HL-60 (cell line): Measurements from ENCODE around the gene ARL5C.

Experiments
- DNase-seq, 2 experiments: peaks; one replicate each; pipeline ENCODE4 v3.0.0-alpha.2; 2010 to 2020; ENCODE audit warnings: low read depth in 1 of 2, low spot score in 1 of 2
- H3K27ac ChIP-seq: fragments of 250-450 bp; sonication (Bioruptor Pico); replicated peaks from 2 replicates; pipeline ENCODE4 v1.5.1; 2020; ENCODE audit warnings: mild to moderate bottlenecking, moderate library complexity
- H3K27me3 ChIP-seq: fragments of 250-450 bp; sonication (Bioruptor Pico); 2 replicates; pipeline ENCODE4 v1.5.1; 2021; ENCODE audit warnings: mild to moderate bottlenecking, moderate library complexity; ENCODE audit not compliant: insufficient read depth, poor library complexity, severe bottlenecking
- H3K4me3 ChIP-seq: replicated peaks from 2 replicates; pipeline ENCODE4 v1.5.1; 2011; ENCODE audit warnings: mild to moderate bottlenecking, control low read depth, low read length; ENCODE audit not compliant: insufficient read depth
- GABPA ChIP-seq: IDR thresholded peaks from 2 replicates; pipeline ENCODE4 v1.6.1; 2012; ENCODE audit warnings: low read depth
- POLR2AphosphoS5 ChIP-seq: IDR thresholded peaks from 2 replicates; pipeline ENCODE4 v1.6.1; 2012; ENCODE audit warnings: low read depth
- SPI1 ChIP-seq: IDR thresholded peaks from 2 replicates; pipeline ENCODE4 v1.6.1; 2012; ENCODE audit warnings: low read depth, mild to moderate bottlenecking, borderline replicate concordance
- TF ChIP-seq, protein P1 (sequence below): IDR thresholded peaks from 2 replicates; pipeline ENCODE4 v1.6.1; 2012; ENCODE audit warnings: low read depth; ENCODE audit not compliant: insufficient replicate concordance
- TF ChIP-seq, protein P2 (sequence below): IDR thresholded peaks from one replicate; pipeline ENCODE4 v1.5.1; 2011; ENCODE audit warnings: low read length, control low read depth, inconsistent platforms; ENCODE audit not compliant: insufficient read depth

Gene ARL5C

DNA sequence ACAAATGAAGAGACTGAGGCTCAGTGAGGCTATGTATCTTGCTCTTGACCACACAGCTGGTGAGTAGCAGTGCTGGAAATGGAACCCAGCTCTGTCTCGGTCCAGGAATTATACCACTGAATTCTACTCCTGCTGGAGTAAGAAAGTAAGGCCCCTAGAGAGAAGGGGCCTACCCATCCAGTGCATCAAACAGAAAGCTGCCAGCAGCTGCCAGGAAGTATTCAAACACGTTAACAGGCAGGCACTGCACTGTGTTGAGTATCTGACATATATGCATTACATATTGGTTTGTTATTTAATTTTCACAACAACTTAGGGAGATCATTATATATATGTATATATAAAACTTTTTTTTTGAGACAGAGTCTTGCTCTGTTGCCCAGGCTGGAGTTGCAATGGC is 4.0 kb downstream of the ARL5C start:
- TF ChIP-seq SPI1 (no peak), POLR2AphosphoS5 (no peak), GABPA (no peak)
- TF ChIP-seq, protein P1, sequence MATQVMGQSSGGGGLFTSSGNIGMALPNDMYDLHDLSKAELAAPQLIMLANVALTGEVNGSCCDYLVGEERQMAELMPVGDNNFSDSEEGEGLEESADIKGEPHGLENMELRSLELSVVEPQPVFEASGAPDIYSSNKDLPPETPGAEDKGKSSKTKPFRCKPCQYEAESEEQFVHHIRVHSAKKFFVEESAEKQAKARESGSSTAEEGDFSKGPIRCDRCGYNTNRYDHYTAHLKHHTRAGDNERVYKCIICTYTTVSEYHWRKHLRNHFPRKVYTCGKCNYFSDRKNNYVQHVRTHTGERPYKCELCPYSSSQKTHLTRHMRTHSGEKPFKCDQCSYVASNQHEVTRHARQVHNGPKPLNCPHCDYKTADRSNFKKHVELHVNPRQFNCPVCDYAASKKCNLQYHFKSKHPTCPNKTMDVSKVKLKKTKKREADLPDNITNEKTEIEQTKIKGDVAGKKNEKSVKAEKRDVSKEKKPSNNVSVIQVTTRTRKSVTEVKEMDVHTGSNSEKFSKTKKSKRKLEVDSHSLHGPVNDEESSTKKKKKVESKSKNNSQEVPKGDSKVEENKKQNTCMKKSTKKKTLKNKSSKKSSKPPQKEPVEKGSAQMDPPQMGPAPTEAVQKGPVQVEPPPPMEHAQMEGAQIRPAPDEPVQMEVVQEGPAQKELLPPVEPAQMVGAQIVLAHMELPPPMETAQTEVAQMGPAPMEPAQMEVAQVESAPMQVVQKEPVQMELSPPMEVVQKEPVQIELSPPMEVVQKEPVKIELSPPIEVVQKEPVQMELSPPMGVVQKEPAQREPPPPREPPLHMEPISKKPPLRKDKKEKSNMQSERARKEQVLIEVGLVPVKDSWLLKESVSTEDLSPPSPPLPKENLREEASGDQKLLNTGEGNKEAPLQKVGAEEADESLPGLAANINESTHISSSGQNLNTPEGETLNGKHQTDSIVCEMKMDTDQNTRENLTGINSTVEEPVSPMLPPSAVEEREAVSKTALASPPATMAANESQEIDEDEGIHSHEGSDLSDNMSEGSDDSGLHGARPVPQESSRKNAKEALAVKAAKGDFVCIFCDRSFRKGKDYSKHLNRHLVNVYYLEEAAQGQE = no peak
- TF ChIP-seq, protein P2, sequence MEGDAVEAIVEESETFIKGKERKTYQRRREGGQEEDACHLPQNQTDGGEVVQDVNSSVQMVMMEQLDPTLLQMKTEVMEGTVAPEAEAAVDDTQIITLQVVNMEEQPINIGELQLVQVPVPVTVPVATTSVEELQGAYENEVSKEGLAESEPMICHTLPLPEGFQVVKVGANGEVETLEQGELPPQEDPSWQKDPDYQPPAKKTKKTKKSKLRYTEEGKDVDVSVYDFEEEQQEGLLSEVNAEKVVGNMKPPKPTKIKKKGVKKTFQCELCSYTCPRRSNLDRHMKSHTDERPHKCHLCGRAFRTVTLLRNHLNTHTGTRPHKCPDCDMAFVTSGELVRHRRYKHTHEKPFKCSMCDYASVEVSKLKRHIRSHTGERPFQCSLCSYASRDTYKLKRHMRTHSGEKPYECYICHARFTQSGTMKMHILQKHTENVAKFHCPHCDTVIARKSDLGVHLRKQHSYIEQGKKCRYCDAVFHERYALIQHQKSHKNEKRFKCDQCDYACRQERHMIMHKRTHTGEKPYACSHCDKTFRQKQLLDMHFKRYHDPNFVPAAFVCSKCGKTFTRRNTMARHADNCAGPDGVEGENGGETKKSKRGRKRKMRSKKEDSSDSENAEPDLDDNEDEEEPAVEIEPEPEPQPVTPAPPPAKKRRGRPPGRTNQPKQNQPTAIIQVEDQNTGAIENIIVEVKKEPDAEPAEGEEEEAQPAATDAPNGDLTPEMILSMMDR = no peak
- DNase-seq = no peak
- Histone ChIP-seq H3K4me3 (no peak overlapping the region), H3K27me3 (no peaks in the 10 kb centered on the region), H3K27ac (no peak overlapping the region)

DNA sequence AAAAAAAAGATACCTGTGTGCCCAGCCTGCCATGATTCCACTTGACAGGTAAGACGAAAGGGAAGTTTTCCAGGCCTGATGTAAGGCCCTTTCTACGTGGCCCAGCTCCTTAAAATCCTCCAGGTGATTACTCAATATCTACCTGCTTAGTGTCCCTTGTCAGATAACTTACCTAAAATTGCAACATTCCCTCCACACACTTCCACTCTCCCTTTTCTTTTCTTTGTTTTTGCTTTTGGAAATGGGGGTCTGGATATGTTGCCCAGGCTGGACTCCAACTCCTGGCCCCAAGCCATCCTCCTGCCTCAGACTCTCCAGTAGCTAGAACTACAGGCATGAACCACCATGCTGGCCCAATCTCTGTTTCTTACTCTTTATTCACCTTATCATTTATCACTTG is 7.3 kb downstream of the ARL5C start:
- TF ChIP-seq, protein P1 = no peak
- no peak for TF ChIP-seq POLR2AphosphoS5
- TF ChIP-seq, protein P2 = no peak
- TF ChIP-seq SPI1 = no peak
- TF ChIP-seq GABPA = no peak
- Histone ChIP-seq H3K27ac (no peak overlapping the region), H3K4me3 (no peak overlapping the region), H3K27me3 (no peaks in the 10 kb centered on the region)
- no peak for DNase-seq

DNA sequence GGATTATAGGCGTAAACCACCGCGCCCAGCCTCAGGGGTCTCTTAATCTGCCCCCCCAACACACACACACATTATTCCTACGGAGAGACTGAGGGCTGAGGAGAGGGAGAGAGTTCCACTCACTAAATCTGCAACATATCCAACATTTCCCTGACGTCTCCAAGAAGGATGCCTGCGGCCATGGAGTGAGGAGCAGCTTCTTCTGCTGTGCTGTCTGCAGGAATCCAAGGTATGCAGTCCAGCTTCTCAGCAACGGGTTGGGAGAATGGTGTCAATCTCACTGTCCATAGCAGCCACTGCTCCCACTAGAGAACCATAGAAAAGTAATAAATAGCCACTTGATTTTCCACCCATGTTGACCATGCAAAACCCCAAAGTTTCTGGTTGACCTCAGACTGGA is 9.5 kb downstream of the ARL5C start:
- Histone ChIP-seq H3K27me3 (peaks cover 2% of the 10 kb centered on the region), H3K27ac (no peak overlapping the region), H3K4me3 (no peak overlapping the region)
- TF ChIP-seq, protein P1 = no peak
- TF ChIP-seq POLR2AphosphoS5 (no peak), SPI1 (no peak)
- no peak for DNase-seq

DNA sequence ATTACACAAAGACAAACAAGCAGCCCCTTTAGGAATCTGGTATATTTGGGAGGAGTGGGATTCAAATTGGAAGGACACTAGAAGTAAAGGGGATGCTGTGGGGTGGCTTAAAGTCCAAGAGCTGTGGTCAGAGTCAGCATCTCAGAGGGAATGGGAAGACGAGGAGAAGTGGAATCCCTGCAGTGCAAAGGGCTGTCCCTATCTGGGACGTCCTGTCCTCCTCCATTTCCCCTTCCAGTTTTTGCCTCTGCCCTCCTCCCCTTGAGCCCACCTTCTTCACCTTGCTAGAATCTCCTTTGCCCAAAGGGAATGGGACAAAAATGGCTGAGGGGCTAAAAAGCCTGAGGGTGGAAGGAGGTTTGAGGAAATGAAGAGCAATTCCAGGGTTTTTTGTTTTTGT is 10.3 kb downstream of the ARL5C start:
- Histone ChIP-seq H3K27me3 (peaks cover 6% of the 10 kb centered on the region), H3K27ac (no peak overlapping the region), H3K4me3 (no peak overlapping the region)
- no peak for DNase-seq
- TF ChIP-seq, protein P1 = no peak
- no peak for TF ChIP-seq GABPA
- TF ChIP-seq, protein P2 = no peak
- no peak for TF ChIP-seq SPI1
- no peak for TF ChIP-seq POLR2AphosphoS5
